GM23338 (cell line): ENCODE results near the gene E4F1. TPM values are rescaled to one million over a fixed set of nuclear protein-coding genes. Genes with fewer than 3 reads are reported as not detected.

Source experiments
- ATAC-seq: fragments of 200-7000 bp; cut with Tn5 transposase; 3 replicates; pipeline ENCODE4 v1.9.1; 2020
- DNase-seq: peaks from one replicate; pipeline ENCODE4 v3.0.0-alpha.2; 2015; ENCODE audit warnings: low spot score
- H2AFZ ChIP-seq: fragments of 200-600 bp; sonication (generic); 2 replicates; pipeline ENCODE4 v1.8.0; 2016; ENCODE audit warnings: antibody characterized with exemption, mild to moderate bottlenecking, moderate library complexity
- H3F3A ChIP-seq: fragments of 200-600 bp; sonication (generic); replicated peaks from 2 replicates; pipeline ENCODE4 v1.8.0; 2017; ENCODE audit warnings: antibody characterized with exemption, mixed run types, low read depth
- H3K27ac ChIP-seq: fragments of 200-600 bp; sonication (generic); 2 replicates; pipeline ENCODE4 v1.6.1; 2016; ENCODE audit warnings: low read depth
- H3K27me3 ChIP-seq: fragments of 200-600 bp; sonication (generic); 2 replicates; pipeline ENCODE4 v1.8.0; 2016; ENCODE audit warnings: mild to moderate bottlenecking, mixed run types, moderate library complexity; ENCODE audit not compliant: insufficient read depth
- H3K36me3 ChIP-seq: fragments of 200-600 bp; sonication (generic); 2 replicates; pipeline ENCODE4 v1.8.0; 2016; ENCODE audit warnings: mild to moderate bottlenecking; ENCODE audit not compliant: insufficient read depth
- H3K4me1 ChIP-seq: fragments of 200-600 bp; sonication (generic); 2 replicates; pipeline ENCODE4 v1.8.0; 2016; ENCODE audit warnings: mild to moderate bottlenecking, moderate library complexity; ENCODE audit not compliant: insufficient read depth
- H3K4me2 ChIP-seq: fragments of 200-600 bp; sonication (generic); 2 replicates; pipeline ENCODE4 v1.7.1; 2017; ENCODE audit warnings: mixed run types
- H3K4me3 ChIP-seq: fragments of 200-600 bp; sonication (generic); 2 replicates; pipeline ENCODE4 v1.6.1; 2016; ENCODE audit warnings: mixed run types
- H3K79me2 ChIP-seq: fragments of 200-600 bp; sonication (generic); replicated peaks from 2 replicates; pipeline ENCODE4 v1.8.0; 2017; ENCODE audit warnings: mild to moderate bottlenecking; ENCODE audit not compliant: insufficient read depth
- H3K9me2 ChIP-seq: fragments of 200-600 bp; sonication (generic); 2 replicates; pipeline ENCODE4 v1.8.0; 2017; ENCODE audit not compliant: insufficient read depth
- H4K20me1 ChIP-seq: fragments of 200-600 bp; sonication (generic); replicated peaks from 2 replicates; pipeline ENCODE4 v1.8.0; 2017; ENCODE audit warnings: mild to moderate bottlenecking; ENCODE audit not compliant: insufficient read depth
- H3K27ac Mint-ChIP-seq: 2 replicates; pipeline ENCODE4 v1.8.0; 2020; ENCODE audit warnings: inconsistent platforms, mild to moderate bottlenecking, moderate library complexity, mixed read lengths
- H3K27me3 Mint-ChIP-seq: 3 replicates; pipeline ENCODE4 v1.8.0; 2022; ENCODE audit warnings: low read depth, mild to moderate bottlenecking, moderate library complexity, mixed read lengths, inconsistent platforms; ENCODE audit not compliant: insufficient read depth, poor library complexity
- H3K36me3 Mint-ChIP-seq: 3 replicates; pipeline ENCODE4 v1.8.0; 2021; ENCODE audit warnings: low read depth, mild to moderate bottlenecking, inconsistent platforms, moderate library complexity, mixed read lengths
- H3K4me1 Mint-ChIP-seq: 3 replicates; pipeline ENCODE4 v1.8.0; 2020; ENCODE audit warnings: mild to moderate bottlenecking, inconsistent platforms, mixed read lengths
- H3K4me3 Mint-ChIP-seq: 3 replicates; pipeline ENCODE4 v1.8.0; 2021; ENCODE audit warnings: moderate library complexity, mild to moderate bottlenecking, inconsistent platforms, mixed read lengths
- H3K9me3 Mint-ChIP-seq: 3 replicates; pipeline ENCODE4 v1.8.0; 2020; ENCODE audit warnings: moderate library complexity, mild to moderate bottlenecking, inconsistent platforms, mixed read lengths
- ETS1 ChIP-seq: IDR thresholded peaks from 2 replicates; pipeline ENCODE4 v1.6.1; 2016; ENCODE audit warnings: antibody characterized with exemption
- EZH2 ChIP-seq: fragments of 200-600 bp; sonication (generic); IDR thresholded peaks from one replicate; pipeline ENCODE4 v1.8.0; 2017; ENCODE audit warnings: antibody characterized with exemption, mild to moderate bottlenecking, low read depth; ENCODE audit not compliant: unreplicated experiment
- EZH2phosphoT487 ChIP-seq: fragments of 200-600 bp; sonication (generic); IDR thresholded peaks from one replicate; pipeline ENCODE4 v1.8.1; 2018; ENCODE audit warnings: antibody characterized with exemption; ENCODE audit not compliant: unreplicated experiment
- REST ChIP-seq: IDR thresholded peaks from one replicate; pipeline ENCODE4 v1.6.1; 2018; ENCODE audit warnings: antibody characterized with exemption; ENCODE audit not compliant: unreplicated experiment
- STAT1 ChIP-seq: IDR thresholded peaks from one replicate; pipeline ENCODE4 v1.6.1; 2016; ENCODE audit warnings: antibody characterized with exemption; ENCODE audit not compliant: unreplicated experiment
- ZNF331 ChIP-seq: fragments of 250-450 bp; sonication (Bioruptor Pico); IDR thresholded peaks from 2 replicates; pipeline ENCODE4 v1.5.0; 2020; ENCODE audit warnings: low read depth, mild to moderate bottlenecking, moderate library complexity
- polyA plus RNA-seq: library from polyadenylated mRNA; unstranded; fragments of >200 nt; fragmentation: Nextera tagmentation; extraction: Ambion mirVana; gene quantifications from 2 replicates; pipeline ENCODE4 v1.2.1, GENCODE V29; 2016
- total RNA-seq: library from RNA; depleted of rRNA; stranded (reverse); fragments of >200 nt; shearing (Covaris generic); gene quantifications from 2 replicates; pipeline ENCODE4 v1.2.3, GENCODE V29; 2014
- TF ChIP-seq, protein P1 (sequence below): fragments of 250-450 bp; sonication (Bioruptor Pico); IDR thresholded peaks from 2 replicates; pipeline ENCODE4 v1.5.0; 2020; ENCODE audit warnings: mild to moderate bottlenecking, moderate library complexity

The E4F1 gene
- total and polyA plus RNA-seq, 2 experiments from 2014 or later, result 22.6 to 45.5 TPM

DNA sequence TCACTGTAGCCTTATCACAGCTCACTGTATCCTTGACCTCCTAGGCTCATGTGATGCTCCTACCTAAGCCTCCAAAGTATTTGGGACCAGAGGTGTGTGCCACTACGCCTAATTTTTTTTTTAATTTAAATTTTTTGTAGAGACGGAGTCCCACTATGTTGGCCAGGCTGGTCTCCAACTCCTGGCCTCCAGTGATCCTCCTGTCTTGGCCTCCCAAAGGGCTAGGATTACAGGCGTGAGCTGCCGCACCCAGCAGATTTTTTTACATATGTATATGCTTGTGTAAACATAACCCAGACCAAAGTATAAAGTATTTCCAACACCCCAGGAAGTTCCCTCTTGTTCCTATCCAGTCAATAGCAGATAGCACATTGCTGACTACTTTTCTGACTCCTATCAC is 7.1 kb upstream of the E4F1 start:
- Histone ChIP-seq H3K27me3 (no peaks in the 10 kb centered on the region), H3K4me1 (peaks cover 10% of the 10 kb centered on the region; the same call in 1 of the 2 replicates), H3K4me2 (peak overlapping the region; percentile 75), H3K36me3 (0 out of 2 replicates have a peak, but pooled peaks cover 5% of the 10 kb centered on the region), H3K4me3 (peak overlapping the region; percentile 69; the same call in 1 of the 2 replicates), H4K20me1 (peaks cover 18% of the 10 kb centered on the region), H2AFZ (no peak overlapping the region), H3K79me2 (peaks cover 19% of the 10 kb centered on the region), H3K27ac (peak overlapping the region; percentile 98), H3F3A (peaks cover 31% of the 10 kb centered on the region; the same call in 1 of the 2 replicates), H3K9me2 (no peaks in the 10 kb centered on the region)
- ATAC-seq, result no peak
- H3K27me3 Mint-ChIP-seq, result peaks cover 18% of the 10 kb centered on the region
- H3K27ac Mint-ChIP-seq, result peak overlapping the region; percentile 99; the same call in 1 of the 2 replicates
- no peak for DNase-seq
- H3K4me3 Mint-ChIP-seq, result peak overlapping the region; percentile 92
- H3K9me3 Mint-ChIP-seq, result no peaks in the 10 kb centered on the region; the same call in 2 of the 3 replicates
- H3K4me1 Mint-ChIP-seq, result peaks cover 17% of the 10 kb centered on the region
- peaks cover 23% of the 10 kb centered on the region for H3K36me3 Mint-ChIP-seq
- no peak for TF ChIP-seq ZNF331 (CRISPR knock-in tag)

- Histone ChIP-seq H3K4me2 (peak overlapping the region; percentile 94), H3K79me2 (peaks cover 44% of the 10 kb centered on the region), H4K20me1 (peaks cover 5% of the 10 kb centered on the region), H3K27me3 (no peaks in the 10 kb centered on the region), H3F3A (peaks cover 5% of the 10 kb centered on the region; the same call in 1 of the 2 replicates), H3K27ac (peak overlapping the region; percentile 81; the same call in 1 of the 2 replicates), H3K9me2 (no peaks in the 10 kb centered on the region), H3K4me3 (peak overlapping the region; percentile 98), H3K36me3 (no peaks in the 10 kb centered on the region), H3K4me1 (no peaks in the 10 kb centered on the region; the same call in 1 of the 2 replicates), H2AFZ (peak overlapping the region; percentile 85)
- H3K27ac Mint-ChIP-seq, result peak overlapping the region; percentile 18; the same call in 1 of the 2 replicates
- no peaks in the 10 kb centered on the region for H3K9me3 Mint-ChIP-seq
- ATAC-seq, result peak; percentile 54
- H3K4me3 Mint-ChIP-seq, result peak overlapping the region; percentile 78
- H3K4me1 Mint-ChIP-seq, result no peaks in the 10 kb centered on the region; the same call in 2 of the 3 replicates
- peaks cover 13% of the 10 kb centered on the region for H3K27me3 Mint-ChIP-seq
- H3K36me3 Mint-ChIP-seq, result no peaks in the 10 kb centered on the region
- peak; percentile 59 for DNase-seq
- TF ChIP-seq, protein P1, sequence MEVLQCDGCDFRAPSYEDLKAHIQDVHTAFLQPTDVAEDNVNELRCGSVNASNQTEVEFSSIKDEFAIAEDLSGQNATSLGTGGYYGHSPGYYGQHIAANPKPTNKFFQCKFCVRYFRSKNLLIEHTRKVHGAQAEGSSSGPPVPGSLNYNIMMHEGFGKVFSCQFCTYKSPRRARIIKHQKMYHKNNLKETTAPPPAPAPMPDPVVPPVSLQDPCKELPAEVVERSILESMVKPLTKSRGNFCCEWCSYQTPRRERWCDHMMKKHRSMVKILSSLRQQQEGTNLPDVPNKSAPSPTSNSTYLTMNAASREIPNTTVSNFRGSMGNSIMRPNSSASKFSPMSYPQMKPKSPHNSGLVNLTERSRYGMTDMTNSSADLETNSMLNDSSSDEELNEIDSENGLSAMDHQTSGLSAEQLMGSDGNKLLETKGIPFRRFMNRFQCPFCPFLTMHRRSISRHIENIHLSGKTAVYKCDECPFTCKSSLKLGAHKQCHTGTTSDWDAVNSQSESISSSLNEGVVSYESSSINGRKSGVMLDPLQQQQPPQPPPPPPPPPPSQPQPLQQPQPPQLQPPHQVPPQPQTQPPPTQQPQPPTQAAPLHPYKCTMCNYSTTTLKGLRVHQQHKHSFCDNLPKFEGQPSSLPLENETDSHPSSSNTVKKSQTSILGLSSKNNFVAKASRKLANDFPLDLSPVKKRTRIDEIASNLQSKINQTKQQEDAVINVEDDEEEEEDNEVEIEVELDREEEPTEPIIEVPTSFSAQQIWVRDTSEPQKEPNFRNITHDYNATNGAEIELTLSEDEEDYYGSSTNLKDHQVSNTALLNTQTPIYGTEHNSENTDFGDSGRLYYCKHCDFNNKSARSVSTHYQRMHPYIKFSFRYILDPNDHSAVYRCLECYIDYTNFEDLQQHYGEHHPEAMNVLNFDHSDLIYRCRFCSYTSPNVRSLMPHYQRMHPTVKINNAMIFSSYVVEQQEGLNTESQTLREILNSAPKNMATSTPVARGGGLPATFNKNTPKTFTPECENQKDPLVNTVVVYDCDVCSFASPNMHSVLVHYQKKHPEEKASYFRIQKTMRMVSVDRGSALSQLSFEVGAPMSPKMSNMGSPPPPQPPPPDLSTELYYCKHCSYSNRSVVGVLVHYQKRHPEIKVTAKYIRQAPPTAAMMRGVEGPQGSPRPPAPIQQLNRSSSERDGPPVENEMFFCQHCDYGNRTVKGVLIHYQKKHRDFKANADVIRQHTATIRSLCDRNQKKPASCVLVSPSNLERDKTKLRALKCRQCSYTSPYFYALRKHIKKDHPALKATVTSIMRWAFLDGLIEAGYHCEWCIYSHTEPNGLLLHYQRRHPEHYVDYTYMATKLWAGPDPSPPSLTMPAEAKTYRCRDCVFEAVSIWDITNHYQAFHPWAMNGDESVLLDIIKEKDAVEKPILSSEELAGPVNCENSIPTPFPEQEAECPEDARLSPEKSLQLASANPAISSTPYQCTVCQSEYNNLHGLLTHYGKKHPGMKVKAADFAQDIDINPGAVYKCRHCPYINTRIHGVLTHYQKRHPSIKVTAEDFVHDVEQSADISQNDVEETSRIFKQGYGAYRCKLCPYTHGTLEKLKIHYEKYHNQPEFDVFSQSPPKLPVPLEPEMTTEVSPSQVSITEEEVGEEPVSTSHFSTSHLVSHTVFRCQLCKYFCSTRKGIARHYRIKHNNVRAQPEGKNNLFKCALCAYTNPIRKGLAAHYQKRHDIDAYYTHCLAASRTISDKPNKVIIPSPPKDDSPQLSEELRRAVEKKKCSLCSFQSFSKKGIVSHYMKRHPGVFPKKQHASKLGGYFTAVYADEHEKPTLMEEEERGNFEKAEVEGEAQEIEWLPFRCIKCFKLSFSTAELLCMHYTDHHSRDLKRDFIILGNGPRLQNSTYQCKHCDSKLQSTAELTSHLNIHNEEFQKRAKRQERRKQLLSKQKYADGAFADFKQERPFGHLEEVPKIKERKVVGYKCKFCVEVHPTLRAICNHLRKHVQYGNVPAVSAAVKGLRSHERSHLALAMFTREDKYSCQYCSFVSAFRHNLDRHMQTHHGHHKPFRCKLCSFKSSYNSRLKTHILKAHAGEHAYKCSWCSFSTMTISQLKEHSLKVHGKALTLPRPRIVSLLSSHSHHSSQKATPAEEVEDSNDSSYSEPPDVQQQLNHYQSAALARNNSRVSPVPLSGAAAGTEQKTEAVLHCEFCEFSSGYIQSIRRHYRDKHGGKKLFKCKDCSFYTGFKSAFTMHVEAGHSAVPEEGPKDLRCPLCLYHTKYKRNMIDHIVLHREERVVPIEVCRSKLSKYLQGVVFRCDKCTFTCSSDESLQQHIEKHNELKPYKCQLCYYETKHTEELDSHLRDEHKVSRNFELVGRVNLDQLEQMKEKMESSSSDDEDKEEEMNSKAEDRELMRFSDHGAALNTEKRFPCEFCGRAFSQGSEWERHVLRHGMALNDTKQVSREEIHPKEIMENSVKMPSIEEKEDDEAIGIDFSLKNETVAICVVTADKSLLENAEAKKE (CRISPR knock-in tag), result no peak
- TF ChIP-seq ZNF331 (CRISPR knock-in tag) (no peak), REST (no peak), EZH2phosphoT487 (no peak), STAT1 (no peak), EZH2 (no peak), ETS1 (no peak)
Observed at GRCh38 chr16:2223942-2224486, 623 bp downstream of the E4F1 start.
